WI38 (cell line): Measurements from ENCODE around the gene GJB1.
"Not testable (repeated sequence)": the region's sequence is repeated elsewhere in the genome, so short reads cannot be mapped to it uniquely, and the experiment has no call there.

Experiments
- H3K4me3 ChIP-seq: 2 replicates; pipeline ENCODE4 v1.5.1; 2011; ENCODE audit warnings: low read depth, mild to moderate bottlenecking, control low read depth, low read length
- TF ChIP-seq, protein P1 (sequence below): IDR thresholded peaks from 2 replicates; pipeline ENCODE4 v1.5.1; 2012; ENCODE audit warnings: low read depth, mild to moderate bottlenecking, control low read depth, low read length

The GJB1 gene

DNA sequence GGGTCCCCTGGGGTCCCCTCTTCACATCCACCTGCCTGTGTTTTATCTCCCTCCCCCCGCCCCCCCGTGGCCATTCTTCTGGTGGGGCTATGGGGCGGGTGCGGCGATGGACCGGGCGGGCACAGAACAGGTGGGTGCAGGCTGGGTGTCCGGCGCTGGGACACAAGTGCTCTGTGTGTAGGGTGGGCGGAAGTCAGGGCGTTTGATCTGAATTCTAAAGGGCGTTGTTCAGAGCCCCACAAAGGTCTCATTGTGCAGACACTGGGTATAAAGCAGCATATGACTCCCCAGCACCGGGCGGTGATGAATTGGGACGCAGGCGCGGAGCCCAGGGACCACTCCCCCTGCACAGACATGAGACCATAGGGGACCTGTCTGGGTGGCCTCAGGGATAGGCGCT lies at the start of gene GJB1:
TSS of gene GJB1 (plus strand) at position 296 of the 400 bp plus-strand sequence. CDS start 484 bp downstream, outside the sequence.
- TF ChIP-seq, protein P1, sequence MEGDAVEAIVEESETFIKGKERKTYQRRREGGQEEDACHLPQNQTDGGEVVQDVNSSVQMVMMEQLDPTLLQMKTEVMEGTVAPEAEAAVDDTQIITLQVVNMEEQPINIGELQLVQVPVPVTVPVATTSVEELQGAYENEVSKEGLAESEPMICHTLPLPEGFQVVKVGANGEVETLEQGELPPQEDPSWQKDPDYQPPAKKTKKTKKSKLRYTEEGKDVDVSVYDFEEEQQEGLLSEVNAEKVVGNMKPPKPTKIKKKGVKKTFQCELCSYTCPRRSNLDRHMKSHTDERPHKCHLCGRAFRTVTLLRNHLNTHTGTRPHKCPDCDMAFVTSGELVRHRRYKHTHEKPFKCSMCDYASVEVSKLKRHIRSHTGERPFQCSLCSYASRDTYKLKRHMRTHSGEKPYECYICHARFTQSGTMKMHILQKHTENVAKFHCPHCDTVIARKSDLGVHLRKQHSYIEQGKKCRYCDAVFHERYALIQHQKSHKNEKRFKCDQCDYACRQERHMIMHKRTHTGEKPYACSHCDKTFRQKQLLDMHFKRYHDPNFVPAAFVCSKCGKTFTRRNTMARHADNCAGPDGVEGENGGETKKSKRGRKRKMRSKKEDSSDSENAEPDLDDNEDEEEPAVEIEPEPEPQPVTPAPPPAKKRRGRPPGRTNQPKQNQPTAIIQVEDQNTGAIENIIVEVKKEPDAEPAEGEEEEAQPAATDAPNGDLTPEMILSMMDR = no peak
- H3K4me3 ChIP-seq = no peak within 1 kb of the TSS

GRCh38 chrX:71173440-71173839 lies 49.6 kb upstream of the GJB1 start:
- TF ChIP-seq, protein P1 = no peak
- H3K4me3 ChIP-seq = no peak overlapping the region

DNA sequence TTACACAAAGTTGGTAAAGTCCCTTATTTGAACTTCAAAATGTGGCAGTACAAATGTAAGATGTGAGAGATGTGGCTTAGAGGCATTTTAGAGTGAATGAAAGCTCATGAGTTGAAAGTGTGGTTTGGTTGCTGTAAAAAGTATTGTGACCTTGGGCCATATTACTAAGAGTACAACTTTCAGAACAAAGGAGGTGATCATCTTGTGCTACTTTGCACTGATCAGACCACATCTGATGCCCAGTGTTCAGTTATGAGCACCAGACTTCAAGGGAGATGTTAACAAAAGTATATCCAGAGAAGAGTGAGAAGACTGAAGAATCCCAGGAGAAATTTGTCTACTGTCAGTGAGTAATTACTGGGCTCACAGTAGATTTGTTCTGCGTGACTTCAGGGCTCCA lies 48.2 kb upstream of the GJB1 start:
- TF ChIP-seq, protein P1 = no peak
- no peak overlapping the region for H3K4me3 ChIP-seq

DNA sequence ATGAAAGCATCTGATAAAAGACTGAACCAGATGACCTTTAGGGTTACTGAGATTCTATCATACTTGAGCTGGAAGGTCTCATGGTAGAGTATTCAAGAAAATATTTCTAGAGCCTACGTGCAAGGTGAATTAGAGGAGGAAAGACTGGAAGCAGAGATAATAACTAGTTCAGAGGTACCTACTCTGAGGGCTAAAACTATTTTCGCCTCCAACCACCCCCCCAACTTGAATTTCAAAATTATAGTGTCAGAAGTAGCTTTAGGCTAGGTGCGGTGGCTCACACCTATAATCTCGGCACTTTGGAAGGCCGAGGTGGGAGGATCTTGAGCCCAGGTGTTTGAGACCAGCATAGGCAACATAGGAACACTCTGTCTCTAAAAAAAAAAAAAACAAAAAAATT lies 47.5 kb upstream of the GJB1 start:
- TF ChIP-seq, protein P1 = no peak
- no peak overlapping the region for H3K4me3 ChIP-seq

DNA sequence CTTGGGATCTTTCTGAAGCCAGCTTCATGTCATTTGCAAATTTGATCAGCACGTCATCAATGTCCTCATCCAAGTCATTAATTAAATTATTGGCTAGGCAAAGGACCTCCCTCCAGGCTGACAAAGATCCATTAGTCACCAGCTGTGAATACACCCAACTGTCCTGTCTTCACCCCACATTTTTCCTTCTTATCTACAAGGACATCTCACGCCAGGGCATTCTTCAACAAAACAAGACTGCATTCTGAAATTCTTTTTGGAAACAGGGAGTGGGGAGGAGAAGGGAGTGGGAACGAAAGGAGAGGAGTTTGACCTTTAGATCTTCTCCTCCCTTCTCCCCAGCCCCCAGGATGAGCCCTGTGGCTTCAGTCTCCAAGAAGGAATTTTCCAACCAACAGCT lies 45.7 kb upstream of the GJB1 start:
- TF ChIP-seq, protein P1 = no peak

GRCh38 chrX:71178908-71179307 lies 44.1 kb upstream of the GJB1 start:
- TF ChIP-seq, protein P1 = peak; percentile 63
- H3K4me3 ChIP-seq = no peak overlapping the region

More for the DNA sequence above, 45.7 kb upstream of the GJB1 start:
- H3K4me3 ChIP-seq = no peak overlapping the region

GRCh38 chrX:71180579-71181265 lies 42.3 kb upstream of the GJB1 start:
- not testable (repeated sequence) for H3K4me3 ChIP-seq

DNA sequence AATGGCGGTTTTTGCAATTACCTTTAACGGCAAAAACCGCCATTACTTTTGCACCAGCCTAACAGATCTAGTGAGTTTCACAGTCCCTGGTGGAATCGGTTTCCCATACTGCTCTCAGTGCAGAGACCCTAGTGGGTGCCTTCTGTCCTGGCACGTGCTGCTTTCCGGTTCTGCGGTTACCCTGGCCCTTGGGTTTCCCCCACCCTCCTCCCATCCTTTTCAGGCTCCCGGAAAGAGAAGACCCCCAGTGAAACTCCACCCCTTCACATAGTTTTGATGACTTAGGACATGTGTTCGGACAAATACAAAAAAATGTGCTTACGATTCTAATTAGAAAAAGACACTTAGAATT lies 41.5 kb upstream of the GJB1 start:
- TF ChIP-seq, protein P1 = no peak
- H3K4me3 ChIP-seq = peak overlapping the region; percentile 45
